A673 (cell line): ENCODE data around the gene TMPRSS11F. TPM values are rescaled to one million over a fixed set of nuclear protein-coding genes. Genes with fewer than 3 reads are reported as not detected.

Experiments
- Bru-seq: library from RNA; stranded (reverse); fragments of 400-500 nt; gene quantifications from one replicate; lab custom pipeline; 2021; lab: Mats Ljungman, UMichigan
- BruChase-seq, 2 experiments: library from RNA; stranded (reverse); fragments of 400-500 nt; gene quantifications; one replicate each; lab custom pipeline; 2021; lab: Mats Ljungman, UMichigan
- BruUV-seq: library from RNA; stranded (reverse); fragments of 400-500 nt; replicated peaks from 2 replicates; lab custom pipeline; 2021; lab: Mats Ljungman, UMichigan
- CTCF ChIA-PET: fragments of 300-600 bp; sonication (Branson Sonifier 250); formaldehyde crosslinking; loops from one replicate; lab custom pipeline; 2022; ENCODE audit warnings: antibody characterized with exemption; lab: Charles Lee
- POLR2A ChIA-PET: fragments of 300-600 bp; sonication (Branson Sonifier 250); formaldehyde crosslinking; loops from one replicate; lab custom pipeline; 2022; ENCODE audit warnings: antibody characterized with exemption; ENCODE audit not compliant: low non-redundant PET; lab: Charles Lee
- DNase-seq: peaks from one replicate; pipeline ENCODE4 v3.0.0-alpha.2; 2015; ENCODE audit warnings: low spot score
- H3K27ac ChIP-seq: fragments of 200-600 bp; sonication (generic); 2 replicates; pipeline ENCODE4 v1.5.1; 2016; ENCODE audit warnings: mixed run types, low read depth, mild to moderate bottlenecking, mixed read lengths, antibody characterized with exemption, low read length; ENCODE audit not compliant: poor library complexity, severe bottlenecking
- H3K27me3 ChIP-seq: fragments of 200-600 bp; sonication (generic); replicated peaks from 2 replicates; pipeline ENCODE4 v1.6.1; 2017; ENCODE audit warnings: mixed run types, low read depth, mild to moderate bottlenecking, mixed read lengths, antibody characterized with exemption, low read length; ENCODE audit not compliant: insufficient read depth, poor library complexity
- H3K36me3 ChIP-seq: fragments of 200-600 bp; sonication (generic); 2 replicates; pipeline ENCODE4 v1.6.1; 2016; ENCODE audit warnings: mixed run types, mild to moderate bottlenecking, mixed read lengths, antibody characterized with exemption, low read length; ENCODE audit not compliant: insufficient read depth, poor library complexity, severe bottlenecking
- H3K4me1 ChIP-seq: fragments of 200-600 bp; sonication (generic); 2 replicates; pipeline ENCODE4 v1.6.1; 2017; ENCODE audit warnings: mixed run types, mild to moderate bottlenecking, mixed read lengths, antibody characterized with exemption, low read length; ENCODE audit not compliant: insufficient read depth, poor library complexity, severe bottlenecking
- H3K4me3 ChIP-seq: fragments of 200-600 bp; sonication (generic); 2 replicates; pipeline ENCODE4 v1.5.1; 2016; ENCODE audit warnings: low read depth, mixed run types, mild to moderate bottlenecking, mixed read lengths, low read length; ENCODE audit not compliant: poor library complexity, severe bottlenecking
- H3K9me3 ChIP-seq: fragments of 200-600 bp; sonication (generic); 2 replicates; pipeline ENCODE4 v1.6.1; 2016; ENCODE audit warnings: mixed run types, low read depth, mild to moderate bottlenecking, mixed read lengths, antibody characterized with exemption, low read length; ENCODE audit not compliant: poor library complexity, severe bottlenecking
- CTCF ChIP-seq: fragments of 300-800, 200-600 bp; sonication (generic); conservative IDR thresholded peaks from 2 replicates; pipeline ENCODE4 v1.5.1; 2017; ENCODE audit warnings: low read depth, mild to moderate bottlenecking, antibody characterized with exemption, low read length, moderate library complexity, mixed read lengths
- EZH2 ChIP-seq: fragments of 200-600 bp; sonication (generic); IDR thresholded peaks from 2 replicates; pipeline ENCODE4 v1.6.1; 2017; ENCODE audit warnings: borderline replicate concordance, low read depth, mild to moderate bottlenecking, mixed read lengths, antibody characterized with exemption, low read length; ENCODE audit not compliant: poor library complexity, severe bottlenecking
- intact Hi-C: fragments of 100-400 bp; cut with micrococcal nuclease; formaldehyde crosslinking; loops from one replicate; pipeline ENCODE4 v1.10.0; 2022; ENCODE audit not compliant: unreplicated experiment
- long read RNA-seq: library from polyadenylated mRNA; stranded (forward); transcript quantifications from one replicate; pipeline ENCODE4 v2.0.0, GENCODE V29; 2022
- total RNA-seq: library from RNA; stranded (reverse); gene quantifications from 2 replicates; pipeline ENCODE4 v1.2.3, GENCODE V29; 2021

TMPRSS11F gene
- total RNA-seq (not detected in 2 replicates), Bru-seq, nascent RNA (not detected), BruChase-seq, experiment 1, labeled RNA remaining after a 2-hour chase (not detected), BruChase-seq, experiment 2, labeled RNA remaining after a 6-hour chase (not detected)
- long read RNA-seq = 0 reads

- no TSS peak for BruUV-seq
- DNase-seq = no peak
- intact Hi-C loops = no loop called here
- CTCF ChIA-PET = no interaction called here
- no peaks in the 10 kb centered on the region for H3K36me3 ChIP-seq
- H3K27me3 ChIP-seq = no peaks in the 10 kb centered on the region
- POLR2A ChIA-PET = no interaction called here
- H3K27ac ChIP-seq = no peak within 1 kb of the TSS
- TF ChIP-seq EZH2 = no peak
- TF ChIP-seq CTCF = no peak
- no peak within 1 kb of the TSS for H3K4me3 ChIP-seq
- no peaks in the 10 kb centered on the region for H3K9me3 ChIP-seq
- no peaks in the 10 kb centered on the region for H3K4me1 ChIP-seq
Observed at GRCh38 chr4:68129793-68130192, at the start of gene TMPRSS11F. TMPRSS11F (minus strand) TSS chr4:68129869; CDS start chr4:68129820, 49 bp downstream.

GRCh38 chr4:68176904-68177303, 47.2 kb upstream of the TMPRSS11F start:
- intact Hi-C loops = loop anchor here (5.0 to 10.0 kb wide), 3 partner anchors 305 to 622 kb away; partner anchors contain the start of gene STAP1
- H3K27me3 ChIP-seq = no peaks in the 10 kb centered on the region
- DNase-seq = no peak
- TF ChIP-seq CTCF = no peak
- no peak for TF ChIP-seq EZH2
- POLR2A ChIA-PET = no interaction called here
- no peak overlapping the region for H3K27ac ChIP-seq
- no peak overlapping the region for H3K4me3 ChIP-seq
- no peaks in the 10 kb centered on the region for H3K9me3 ChIP-seq
- CTCF ChIA-PET = interaction anchor here (0.7 kb wide), 1 partner anchor 356 kb away, joined by 3 read pairs; no protein-coding TSS in a partner anchor
- BruUV-seq = no TSS peak
- H3K4me1 ChIP-seq = no peaks in the 10 kb centered on the region
- no peaks in the 10 kb centered on the region for H3K36me3 ChIP-seq

GRCh38 chr4:68176500-68176899, 46.8 kb upstream of the TMPRSS11F start:
- Histone ChIP-seq H3K27me3 (no peaks in the 10 kb centered on the region), H3K4me1 (no peaks in the 10 kb centered on the region), H3K9me3 (no peaks in the 10 kb centered on the region), H3K27ac (no peak overlapping the region), H3K4me3 (no peak overlapping the region), H3K36me3 (no peaks in the 10 kb centered on the region)
- no peak for DNase-seq
- BruUV-seq = no TSS peak
- intact Hi-C loops = loop anchor here (5.0 to 10.0 kb wide), 3 partner anchors 304 to 622 kb away; partner anchors contain the start of gene STAP1
- TF ChIP-seq EZH2 (no peak), CTCF (no peak)
- POLR2A ChIA-PET = no interaction called here
- CTCF ChIA-PET = no interaction called here
